ENCODE measurements around the gene DENND4B. TPM values are rescaled to one million over a fixed set of nuclear protein-coding genes. Genes with fewer than 3 reads are reported as not detected.

DENND4B gene
- polyA plus RNA-seq, 1 donor, result 44.3 TPM

DNA sequence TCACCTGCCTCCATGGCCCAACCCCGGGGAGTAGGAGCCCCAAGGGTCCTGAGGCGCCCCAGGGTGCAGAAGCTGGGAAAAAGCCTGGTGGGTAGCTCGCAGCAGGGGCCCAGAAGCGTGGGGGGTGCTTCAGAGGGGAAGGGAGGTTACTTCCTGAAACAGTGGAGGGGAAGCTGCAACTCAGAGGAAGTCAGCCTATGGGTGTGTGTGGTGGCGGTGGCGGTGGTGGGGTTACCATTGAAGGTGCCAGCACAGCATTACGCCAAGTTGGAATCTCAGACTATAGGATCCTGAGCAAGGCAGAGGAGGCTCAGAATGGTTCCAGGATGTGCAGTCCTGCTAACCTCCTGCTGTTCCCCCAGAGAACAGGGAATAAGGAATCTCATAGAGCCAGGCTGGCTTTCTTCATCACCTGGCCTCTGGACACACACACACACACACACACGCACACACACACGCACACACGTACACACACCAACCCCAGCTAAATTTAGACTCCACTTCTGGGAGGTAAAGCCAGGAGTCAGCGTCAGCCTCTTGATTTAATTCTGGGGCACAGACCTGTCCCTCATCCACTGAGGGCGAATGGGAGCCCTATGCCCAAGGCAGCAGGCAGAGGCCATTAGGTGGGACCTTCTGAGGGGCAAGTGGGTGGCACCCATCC lies 1.3 kb downstream of the DENND4B start:
- DNase-seq, result peak; percentile 20

DNA sequence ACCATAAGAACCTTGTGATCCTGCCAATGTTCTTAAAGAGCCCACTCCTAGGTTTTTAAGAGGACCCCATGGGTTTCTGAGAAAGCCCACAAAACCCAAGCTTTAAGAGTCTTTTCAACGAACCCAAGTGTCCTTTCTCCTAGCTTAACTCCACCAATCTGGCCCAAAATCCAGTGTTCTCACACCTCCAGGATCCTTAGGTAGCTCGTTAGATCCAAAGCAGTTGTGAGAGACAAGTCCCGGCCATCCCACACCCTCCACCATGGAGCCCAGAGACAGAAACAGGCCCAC lies 1.7 kb downstream of the DENND4B start:
- DNase-seq, result no peak

DNA sequence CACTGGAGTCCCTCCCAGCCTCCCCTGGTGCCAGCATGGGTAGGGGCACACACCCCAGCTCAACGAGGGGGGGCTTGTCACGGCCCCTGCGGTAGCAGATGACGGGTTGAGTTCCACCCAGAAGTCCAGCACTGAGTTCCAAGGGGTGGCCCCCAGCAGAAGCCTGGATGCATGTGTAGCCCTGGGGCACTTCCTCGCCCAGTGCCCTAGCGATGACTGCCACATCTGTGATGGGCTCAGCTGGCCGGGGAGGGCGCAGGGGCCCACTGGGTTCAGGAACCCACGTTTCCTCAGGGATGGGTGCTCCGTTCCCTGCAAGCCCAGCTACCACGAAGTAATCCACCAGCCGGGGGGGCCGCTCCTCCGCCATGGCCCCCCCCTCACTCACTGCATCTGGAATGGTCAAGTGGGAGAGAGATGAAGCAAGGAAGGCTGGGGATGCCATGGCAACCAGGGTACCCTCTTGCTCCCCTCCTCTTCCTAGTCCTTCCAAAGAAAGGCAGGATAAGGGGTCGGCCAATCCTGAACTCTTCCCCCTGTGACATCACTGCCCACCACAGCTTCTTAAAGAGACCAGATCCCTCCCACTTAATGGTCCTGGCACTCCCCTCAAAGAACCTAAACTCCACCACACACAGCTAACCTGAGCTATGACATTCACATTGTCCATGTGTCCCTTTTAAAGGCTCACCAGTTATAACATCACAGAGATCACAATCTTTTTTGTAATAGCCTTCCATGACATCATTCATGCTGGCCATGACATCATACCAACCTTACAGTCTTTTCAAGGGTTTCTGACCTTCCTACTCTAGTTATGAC lies 2.3 kb downstream of the DENND4B start:
- DNase-seq, result no peak

DNA sequence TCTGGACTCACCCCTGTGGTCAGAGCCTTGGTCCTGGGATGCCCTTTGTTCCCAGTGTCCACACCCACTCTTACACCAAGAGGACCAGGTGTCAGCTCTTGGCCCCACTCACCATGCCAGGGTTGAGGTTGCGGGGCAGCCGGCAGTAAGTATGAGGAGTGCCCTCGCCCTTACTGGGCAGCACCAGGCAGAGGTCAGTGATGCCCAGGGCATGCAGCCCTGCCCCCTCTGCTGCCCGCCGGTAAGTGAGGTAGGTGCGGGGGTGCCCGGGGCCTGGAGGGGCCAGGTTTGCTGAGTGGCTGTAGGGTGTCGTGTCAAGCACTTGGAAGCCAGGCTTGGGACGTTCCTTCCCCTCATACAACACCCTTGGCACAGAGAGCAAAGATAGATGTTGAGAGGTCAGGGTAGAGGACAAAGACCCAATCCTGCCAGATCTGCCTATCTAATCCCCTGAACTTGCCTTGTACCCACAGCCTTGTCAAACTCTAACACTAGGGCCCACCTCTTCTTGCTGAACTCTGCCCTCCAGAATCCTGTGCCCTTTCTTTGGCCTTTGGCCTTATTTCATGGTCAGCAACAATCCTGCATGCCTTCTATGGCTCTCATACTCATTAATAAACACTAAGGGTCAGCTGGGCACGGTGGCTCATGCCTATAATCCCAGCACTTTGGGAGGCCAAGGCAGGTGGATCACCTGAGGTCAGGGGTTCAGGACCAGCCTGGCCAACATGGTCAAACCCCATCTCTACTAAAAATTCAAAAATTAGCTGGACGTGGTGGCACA lies 3.6 kb downstream of the DENND4B start:
- no peak for DNase-seq

DNA sequence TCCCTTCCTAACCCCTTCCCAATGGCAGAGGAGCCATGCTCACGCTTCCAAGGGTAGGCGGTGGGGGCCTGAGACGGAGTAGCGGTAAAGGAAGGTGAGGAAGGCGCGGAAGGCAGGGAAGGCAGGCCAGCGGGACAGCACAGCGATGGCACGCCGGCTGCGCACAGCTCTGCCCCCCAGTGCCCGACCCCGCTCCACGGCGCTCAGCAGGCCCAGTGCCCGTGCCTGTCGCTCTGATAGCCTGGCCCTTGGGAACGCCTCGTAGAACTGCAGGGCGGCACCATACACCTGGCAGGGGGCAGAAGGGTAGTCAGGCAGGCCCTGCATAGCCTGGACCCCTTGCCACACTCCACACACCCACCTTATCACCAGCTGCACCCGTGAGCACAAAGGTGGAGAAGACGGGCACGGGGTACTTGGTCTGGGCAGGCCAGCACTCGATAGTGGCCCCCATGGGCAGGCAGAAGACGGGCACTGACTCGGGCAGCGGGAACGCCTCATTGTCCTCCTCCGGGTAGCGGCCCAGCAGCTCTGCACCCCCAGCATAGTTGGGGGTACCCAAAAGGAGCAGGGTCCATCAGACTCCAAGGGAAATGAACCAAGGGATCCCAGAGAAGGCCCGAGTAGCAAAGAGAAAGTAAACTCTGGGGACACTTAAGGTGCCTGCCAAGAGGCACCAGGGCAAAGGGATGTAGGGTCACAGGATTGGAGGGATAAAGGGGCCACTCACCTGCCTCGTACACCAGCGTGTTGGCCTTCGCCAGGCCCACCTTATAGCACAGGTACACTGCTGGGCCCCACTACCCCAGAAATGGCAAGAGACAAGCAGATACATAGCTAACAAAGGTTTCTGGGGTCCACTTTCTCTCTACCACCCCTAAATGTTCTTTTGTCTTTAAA lies 4.4 kb downstream of the DENND4B start:
- DNase-seq, result no peak

DNA sequence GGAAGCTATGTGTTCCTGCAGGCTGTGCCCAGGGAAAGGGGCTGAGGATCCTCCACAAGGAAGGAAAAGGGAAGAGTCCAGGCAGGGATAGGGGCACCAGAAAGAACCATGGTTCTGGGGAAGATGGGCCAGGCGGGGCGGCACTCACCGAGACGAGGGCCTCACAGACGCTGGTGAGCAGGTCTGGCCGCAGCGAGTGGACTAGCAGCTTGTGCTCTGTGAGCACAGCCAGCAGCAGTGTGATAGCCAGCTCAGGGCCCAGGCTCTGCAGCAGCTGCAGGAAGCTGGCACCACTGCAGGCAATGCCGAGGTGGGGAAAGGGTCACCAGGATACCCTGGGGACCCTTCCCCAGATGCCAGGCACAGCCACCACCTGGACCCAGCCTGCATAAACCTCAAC lies 5.8 kb downstream of the DENND4B start:
- DNase-seq, result no peak

DNA sequence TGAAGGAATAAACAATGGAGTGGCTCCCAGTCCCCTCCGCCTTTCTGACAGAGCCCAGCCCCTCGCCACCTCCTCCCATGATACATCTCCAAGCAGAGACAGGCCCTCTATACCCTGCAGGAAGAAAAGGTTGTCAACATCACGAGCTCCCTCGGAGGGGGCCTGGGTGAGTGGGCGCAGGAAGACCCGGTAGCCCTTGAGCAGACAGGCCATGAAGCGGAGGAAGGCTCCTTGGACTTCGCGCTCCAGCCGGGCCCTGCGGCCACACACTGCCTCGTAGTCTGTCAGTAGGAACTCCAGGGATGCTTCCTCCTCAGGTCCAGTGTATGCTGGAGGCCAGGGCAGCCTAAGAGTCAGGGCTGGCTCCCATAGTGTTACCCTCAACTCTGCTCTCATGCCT lies 7.0 kb downstream of the DENND4B start:
- DNase-seq, result no peak

DNA sequence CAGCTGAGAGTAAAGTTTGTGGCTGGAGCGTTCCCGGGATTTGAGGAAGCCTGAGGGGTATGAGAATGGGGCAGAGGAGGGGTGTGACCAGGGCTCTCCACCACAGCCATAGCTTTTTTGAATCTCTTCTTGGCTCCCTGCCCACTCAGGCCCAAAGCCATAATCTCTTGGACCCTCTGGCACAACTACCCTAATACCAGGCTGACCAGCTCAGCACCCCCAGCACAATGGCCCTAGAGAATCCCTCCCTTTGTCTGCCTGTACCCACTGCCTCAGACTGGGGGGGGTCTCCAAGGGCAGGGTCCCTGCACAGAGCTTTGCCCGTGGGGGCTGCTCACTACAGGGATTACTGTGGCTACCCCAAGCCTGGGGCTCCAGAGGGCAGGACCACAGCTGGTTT lies 7.5 kb downstream of the DENND4B start:
- DNase-seq, result no peak

DNA sequence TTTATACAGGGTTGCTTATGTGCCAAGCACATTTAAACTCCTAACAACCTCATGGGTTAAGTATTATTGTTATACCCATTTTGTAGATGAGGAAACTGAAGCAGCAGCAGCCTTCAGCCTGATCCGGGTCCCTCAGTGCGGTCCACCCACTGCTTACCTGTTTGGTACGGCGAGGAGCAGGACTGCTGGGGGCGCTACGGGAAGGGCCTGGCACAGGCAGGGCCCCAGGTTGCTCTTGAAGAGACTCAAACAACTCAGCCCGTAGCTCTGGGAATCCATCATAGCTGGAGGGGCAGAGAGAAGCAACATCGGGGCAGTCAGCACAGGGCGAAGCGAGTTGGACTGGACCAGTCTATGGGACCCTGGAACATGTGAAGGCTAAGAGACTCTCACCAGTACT lies 9.2 kb downstream of the DENND4B start:
- no peak for DNase-seq

DNA sequence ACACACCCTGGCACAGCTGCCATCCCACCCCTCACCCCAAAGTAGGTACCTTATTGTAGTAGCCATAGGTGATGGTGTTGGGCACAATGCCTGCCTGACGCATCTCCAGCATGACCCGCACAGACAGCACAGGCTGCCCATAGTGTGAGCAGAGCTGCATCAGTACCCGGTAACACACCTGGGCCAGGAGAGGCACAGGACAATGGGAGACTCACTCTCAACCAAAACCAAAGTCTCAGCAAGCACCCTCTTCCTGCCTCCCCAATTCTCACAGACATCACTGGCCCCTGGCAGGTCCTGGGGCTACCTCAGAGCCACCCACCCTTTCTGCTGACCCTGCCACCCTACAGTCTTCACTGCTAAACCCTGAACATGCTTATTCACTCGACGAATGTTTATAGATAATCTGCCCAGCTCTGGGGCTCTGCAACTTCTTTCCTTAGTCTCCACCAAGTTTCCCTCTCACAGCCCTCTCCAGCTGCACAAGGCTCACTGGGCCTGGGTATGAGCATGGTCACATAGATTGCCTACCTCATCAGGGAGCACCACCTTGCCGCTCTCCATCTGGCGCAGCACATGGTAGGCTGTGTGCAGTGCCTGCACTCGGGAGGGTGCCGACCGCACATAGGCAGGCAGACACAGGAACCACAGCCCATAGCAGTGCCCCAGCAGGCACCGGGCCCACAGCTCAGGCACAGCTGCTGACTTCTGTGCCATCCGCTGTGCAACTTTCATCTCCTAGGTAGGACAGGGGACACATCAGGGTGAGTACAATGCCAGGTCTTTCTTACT lies 10.3 kb downstream of the DENND4B start:
- DNase-seq, result no peak

DNA sequence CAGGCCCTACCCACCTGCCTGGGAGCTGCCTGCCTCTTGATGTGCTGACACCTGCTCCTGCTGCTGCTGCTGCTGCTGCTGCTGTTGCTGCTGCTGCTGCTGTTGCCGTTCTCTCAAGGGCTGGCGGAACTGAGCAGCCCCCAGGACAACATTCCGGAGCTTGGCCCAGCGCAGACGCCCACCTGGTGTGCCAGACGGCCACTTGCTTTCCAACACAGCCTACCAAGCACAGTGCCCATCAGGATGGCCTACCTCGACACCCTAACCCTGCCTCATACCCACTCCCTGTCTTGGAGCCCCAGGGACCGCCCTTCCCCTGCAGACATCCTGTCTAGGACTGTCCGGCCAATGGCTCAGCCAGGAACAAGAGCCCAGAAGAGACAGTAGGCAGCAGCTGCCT lies 11.8 kb downstream of the DENND4B start:
- DNase-seq, result no peak

DNA sequence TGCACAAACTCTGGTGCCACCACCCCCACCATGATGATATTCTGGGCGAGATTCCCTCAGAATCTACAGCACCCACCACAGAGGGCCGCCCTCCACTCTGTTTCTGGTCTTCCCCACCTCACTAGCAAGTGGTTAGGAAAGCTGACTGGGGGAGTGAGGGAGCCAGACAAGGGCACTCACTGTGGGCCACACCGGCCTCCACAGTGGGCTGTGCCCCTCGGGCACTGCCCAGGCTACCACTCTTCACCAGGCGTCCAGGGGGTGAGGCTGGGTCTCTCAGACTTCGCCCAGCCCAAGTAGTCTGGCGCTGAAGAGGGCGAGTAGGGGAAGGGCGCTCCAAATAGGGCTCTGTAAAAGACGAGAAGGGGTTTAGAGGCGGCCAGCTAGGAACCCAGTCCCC lies 12.6 kb downstream of the DENND4B start:
- DNase-seq, result no peak

DNA sequence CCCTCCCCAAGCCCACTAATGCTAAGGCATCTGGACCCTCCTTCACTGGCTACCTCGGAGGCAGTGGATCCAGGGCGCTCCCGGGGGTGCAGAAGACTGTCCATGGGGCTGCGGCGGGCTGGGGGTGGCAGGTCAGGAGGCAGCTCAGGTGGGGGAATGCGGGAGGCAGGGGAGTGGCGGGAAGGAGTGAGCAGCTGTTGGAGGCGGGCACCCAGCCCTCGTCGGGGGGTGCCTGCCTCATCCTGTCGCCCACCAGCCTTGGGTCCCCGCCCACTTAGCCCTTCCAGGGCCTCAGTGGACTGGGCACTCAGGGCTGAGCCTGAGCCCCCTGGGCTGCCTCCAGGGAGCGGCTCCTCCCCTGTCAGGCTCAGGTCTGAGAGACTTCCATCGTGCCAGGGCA lies 13.1 kb downstream of the DENND4B start:
- DNase-seq, result no peak

DNA sequence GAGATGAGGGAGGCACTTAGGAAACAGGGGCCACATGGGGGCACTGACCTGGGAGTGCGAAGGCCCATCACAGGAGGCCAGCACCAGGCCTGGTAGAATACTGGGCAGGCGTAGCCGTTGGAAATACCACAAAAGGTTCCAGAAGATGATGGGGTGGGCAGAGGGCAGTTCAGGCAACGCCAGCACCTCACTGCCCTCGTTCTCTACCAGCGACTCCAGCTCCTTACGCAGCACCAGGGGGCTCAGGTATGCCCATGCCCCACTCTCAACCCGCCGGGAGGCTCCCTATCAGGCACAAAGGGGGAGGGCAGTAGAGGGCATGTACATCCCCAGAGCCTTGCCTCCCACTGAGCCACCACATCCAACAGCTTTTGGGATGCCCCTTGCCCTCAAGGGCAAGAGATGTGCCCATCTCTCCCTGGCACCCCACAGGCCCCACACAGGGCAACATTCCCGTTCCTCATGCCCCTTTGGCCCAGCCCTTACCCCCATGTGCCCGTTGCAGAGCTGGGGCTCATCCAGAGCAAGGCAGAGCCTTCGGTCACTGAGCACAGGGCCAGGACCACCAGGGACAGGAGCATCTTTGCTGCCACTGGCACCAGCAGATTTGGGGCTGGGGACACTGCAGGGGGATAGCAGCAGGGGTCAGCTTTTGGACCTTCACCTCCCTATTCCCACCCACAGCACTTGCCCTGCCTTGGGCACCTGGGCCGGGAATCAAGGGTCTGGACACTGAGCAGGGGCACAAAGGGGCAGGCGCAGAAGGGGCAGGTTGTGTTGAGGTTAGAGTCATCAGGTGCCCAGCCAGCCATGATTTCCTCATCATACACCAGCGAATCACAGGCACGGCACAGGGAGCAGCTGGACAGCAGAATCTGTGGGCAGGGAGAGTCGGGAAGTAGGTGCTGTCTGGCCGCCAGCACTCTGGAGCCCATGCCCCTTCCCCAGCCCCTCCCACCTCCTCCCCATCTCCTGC lies 14.1 kb downstream of the DENND4B start:
- no peak for DNase-seq

DNA sequence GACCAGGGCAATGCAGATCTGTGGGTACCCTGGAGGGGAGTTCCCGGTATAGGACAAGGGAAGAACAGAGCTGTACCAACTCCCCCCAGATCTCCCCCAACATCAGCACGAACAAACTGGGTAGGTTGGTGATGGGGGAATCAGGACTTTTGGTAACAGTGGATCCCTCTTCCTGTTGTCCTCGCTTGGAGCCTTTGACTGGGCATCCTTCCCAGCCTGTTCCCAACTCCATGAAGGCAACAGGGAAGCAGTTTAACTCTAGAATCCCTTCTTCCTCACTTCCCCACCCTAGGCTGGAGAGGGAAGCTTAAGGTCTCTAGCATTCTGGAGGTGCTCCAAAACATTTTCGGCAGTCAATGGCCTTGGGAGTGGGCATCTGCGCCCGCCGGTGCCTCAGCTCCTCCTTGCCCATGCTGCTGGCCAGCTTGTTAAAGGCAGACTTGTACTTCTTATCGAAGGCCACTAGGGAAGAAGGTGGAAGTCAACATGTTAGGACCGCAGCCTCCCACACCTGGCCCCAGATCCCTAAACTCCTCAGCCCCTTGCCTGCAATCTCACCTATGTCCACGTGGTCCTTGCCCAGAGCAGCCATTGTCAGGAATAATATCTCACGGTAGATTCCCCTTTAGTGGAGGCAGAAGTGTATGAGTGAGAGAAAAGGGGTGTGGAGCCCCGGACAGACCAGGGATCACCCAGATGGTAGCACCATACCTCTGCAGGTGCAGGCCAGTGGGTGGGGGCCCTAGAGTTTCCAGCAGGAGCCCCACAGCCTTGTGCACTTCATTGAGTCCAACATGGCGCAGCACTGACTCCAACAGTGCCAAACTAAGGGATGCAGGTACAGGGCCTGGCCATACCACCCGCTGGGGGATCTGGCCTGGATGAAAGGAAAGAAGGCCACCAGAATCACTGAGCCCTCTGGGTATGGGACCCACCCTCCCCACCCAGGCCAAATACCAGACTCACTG lies 16.3 kb downstream of the DENND4B start:
- DNase-seq, result no peak

DNA sequence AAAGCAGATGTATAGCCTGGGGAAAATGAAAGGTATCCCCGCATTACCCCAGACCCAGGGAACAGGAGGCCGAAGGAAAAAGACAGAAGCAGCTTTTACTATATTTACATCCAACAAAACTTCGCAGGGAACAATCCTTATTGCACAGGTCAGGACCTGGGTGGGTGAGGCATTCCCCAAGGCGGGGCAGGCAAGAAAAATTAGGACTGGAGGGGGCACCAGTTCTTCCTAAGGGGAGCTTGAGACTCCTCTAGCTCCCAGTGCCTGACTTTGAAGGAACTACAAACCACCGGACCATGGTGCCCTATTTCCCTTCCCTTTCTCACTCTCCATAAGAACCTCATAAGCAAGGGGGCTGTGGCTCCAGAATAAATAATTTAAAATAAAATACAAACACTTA lies 17.1 kb downstream of the DENND4B start:
- no peak for DNase-seq

DNA sequence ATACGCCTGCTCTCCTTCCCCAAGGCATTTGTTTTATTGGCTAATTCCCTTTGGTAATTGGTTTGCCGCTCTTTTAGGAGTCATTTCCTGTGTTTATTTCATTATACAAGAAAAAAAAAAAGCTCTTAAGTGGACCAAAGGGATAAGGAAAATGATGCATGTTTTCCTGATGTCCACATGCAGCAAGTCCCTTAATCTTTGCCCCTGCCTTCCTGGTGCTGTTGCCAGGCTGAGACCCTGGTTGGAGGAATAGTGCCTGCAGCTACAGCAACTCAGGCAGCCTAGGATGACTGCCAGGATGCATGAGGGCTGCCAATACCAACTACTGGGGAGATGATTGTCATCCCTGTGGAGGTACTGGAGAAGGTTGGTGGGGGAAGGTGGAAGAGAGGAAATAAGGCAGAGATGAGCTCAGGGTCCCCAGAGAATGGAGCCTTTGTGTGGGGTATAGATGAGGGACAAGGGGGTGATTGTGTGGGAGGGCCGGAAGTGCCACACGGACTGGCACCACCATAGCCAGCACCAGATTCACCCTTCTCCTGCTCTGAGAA lies 17.7 kb downstream of the DENND4B start:
- no peak for DNase-seq

DNA sequence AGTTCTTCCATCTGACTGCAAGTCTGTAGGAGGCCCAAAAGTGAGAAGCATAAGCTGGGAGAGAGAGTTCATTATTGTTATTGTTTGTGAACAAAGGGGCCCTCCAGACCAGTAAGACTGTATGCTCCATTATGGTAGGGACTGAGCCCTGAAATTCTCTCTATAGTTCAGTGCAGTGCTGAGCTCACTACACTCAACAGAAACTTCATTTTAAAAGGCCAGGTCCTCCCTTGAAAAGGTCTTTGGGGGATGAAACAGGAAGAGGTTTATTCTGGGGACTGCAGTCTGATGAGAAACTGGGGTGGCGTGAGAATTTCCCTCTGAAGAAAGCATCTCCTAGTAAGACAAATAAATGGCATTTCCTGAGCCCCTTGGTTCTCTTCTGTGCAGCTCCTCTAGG lies 18.3 kb downstream of the DENND4B start:
- no peak for DNase-seq

DNA sequence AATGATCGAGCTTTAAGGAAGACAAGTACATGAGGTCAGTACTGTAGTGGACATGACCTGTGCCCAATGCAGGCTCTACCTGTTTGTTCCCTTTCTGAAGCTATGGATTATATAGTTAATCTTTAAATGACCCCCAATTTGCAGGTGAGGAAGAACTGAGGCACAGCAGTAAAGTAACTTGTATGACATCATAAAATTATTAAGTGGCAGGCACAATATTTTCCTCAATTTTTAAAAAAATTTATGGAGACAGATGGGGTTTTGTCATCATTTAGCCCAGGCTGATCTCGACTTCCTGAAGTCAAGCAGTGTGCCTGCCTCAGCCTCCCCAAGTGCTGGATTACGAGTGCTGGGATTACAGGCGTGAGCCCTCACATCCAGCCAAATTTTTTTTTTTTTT lies 20.1 kb downstream of the DENND4B start:
- no peak for DNase-seq
